VCaP (cell line): ENCODE data around the gene DEFB118.
"Not testable (repeated sequence)": the region's sequence is repeated elsewhere in the genome, so short reads cannot be mapped to it uniquely, and the experiment has no call there.

Experiments used
- H3K27ac ChIP-seq: fragments of 450-650 bp; 2 replicates; pipeline ENCODE4 v1.5.1; 2017
- TF ChIP-seq, protein P1 (sequence below): fragments of 450-650 bp; conservative IDR thresholded peaks from 2 replicates; pipeline ENCODE4 v1.5.1; 2017; ENCODE audit warnings: mild to moderate bottlenecking, moderate library complexity

The DEFB118 gene

GRCh38 chr20:31368301-31368700 is at the start of gene DEFB118:
DEFB118 (plus strand) TSS chr20:31368601; CDS start chr20:31368651, 50 bp downstream.
- H3K27ac ChIP-seq: no peak within 1 kb of the TSS
- TF ChIP-seq, protein P1, sequence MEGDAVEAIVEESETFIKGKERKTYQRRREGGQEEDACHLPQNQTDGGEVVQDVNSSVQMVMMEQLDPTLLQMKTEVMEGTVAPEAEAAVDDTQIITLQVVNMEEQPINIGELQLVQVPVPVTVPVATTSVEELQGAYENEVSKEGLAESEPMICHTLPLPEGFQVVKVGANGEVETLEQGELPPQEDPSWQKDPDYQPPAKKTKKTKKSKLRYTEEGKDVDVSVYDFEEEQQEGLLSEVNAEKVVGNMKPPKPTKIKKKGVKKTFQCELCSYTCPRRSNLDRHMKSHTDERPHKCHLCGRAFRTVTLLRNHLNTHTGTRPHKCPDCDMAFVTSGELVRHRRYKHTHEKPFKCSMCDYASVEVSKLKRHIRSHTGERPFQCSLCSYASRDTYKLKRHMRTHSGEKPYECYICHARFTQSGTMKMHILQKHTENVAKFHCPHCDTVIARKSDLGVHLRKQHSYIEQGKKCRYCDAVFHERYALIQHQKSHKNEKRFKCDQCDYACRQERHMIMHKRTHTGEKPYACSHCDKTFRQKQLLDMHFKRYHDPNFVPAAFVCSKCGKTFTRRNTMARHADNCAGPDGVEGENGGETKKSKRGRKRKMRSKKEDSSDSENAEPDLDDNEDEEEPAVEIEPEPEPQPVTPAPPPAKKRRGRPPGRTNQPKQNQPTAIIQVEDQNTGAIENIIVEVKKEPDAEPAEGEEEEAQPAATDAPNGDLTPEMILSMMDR: no peak

DNA sequence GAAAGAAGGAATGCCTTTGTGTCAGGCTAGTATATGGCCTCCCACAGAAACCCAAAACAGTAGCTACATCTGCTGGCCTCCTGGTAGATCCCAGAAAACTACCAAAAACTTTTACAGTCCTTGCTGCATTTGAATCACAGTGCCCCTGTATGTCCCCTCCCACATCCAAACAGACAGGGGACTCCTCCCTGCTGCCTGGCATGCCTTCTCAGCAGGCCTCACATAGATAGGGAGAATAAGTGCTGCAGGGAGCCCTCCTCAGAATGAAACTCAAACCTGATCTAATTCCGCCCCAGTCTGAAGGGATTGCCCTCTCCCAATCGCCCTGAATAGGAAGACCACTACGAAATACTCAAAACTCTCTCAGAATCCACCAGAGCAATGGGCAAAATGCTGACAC is 45.9 kb upstream of the DEFB118 start:
- H3K27ac ChIP-seq: no peak overlapping the region
- TF ChIP-seq, protein P1: no peak

DNA sequence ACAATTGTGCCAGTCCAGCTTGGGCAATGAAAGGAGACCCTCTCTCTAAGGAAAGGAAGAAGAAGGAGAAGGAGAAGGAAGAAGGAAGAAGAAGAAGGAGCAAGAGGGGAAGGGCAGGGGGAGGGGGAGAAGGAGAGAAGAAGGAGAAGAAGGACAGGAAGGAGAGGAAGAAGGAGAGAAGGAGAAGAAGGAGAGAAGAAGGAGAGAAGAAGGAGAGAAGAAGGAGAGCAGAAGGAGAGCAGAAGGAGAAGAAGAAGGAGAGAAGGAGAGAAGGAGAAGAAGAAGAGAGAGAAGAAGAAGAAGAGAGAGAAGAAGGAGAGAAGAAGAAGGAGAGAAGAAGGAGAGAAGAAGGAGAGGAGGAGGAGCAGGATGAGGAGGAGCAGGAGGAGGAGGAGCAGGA is 37.5 kb upstream of the DEFB118 start:
- TF ChIP-seq, protein P1: no peak

GRCh38 chr20:31341470-31341869 is 26.9 kb upstream of the DEFB118 start:
- H3K27ac ChIP-seq: no peak overlapping the region
- TF ChIP-seq, protein P1: no peak

More for the DNA sequence above, 37.5 kb upstream of the DEFB118 start:
- no peak overlapping the region for H3K27ac ChIP-seq

GRCh38 chr20:31355981-31356380 is 12.4 kb upstream of the DEFB118 start:
- no peak overlapping the region for H3K27ac ChIP-seq
- TF ChIP-seq, protein P1: no peak

GRCh38 chr20:31363295-31363694 is 5.1 kb upstream of the DEFB118 start:
- no peak overlapping the region for H3K27ac ChIP-seq
- TF ChIP-seq, protein P1: no peak

DNA sequence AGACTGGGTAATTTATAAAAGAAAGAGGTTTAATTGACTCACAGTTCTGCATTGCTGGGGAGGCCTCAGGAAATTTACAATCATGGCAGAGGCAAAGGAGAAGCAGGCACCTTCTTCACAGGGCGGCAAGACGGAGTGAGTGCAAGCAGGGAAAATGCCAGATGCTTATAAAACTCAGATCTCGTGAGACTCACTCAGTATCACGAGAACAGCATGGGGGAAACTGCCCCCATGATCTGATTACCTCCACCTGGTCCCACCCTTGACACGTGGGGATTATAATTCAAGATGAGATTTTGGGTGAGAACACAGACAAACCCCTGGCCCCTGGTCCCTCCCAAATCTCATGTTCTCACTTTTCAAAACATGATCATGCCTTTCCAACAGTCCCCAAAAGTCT is 4.1 kb upstream of the DEFB118 start:
- H3K27ac ChIP-seq: not testable (repeated sequence)

- H3K27ac ChIP-seq: no peak overlapping the region
- TF ChIP-seq, protein P1: no peak
These were observed 5.9 kb downstream of the DEFB118 start for GRCh38 chr20:31374346-31374745.
